Kidney epithelial cell (primary cell): ENCODE measurements around the gene RAC2. TPM values are rescaled to one million over a fixed set of nuclear protein-coding genes. Genes with fewer than 3 reads are reported as not detected.

Experiments used
- DNase-seq: peaks from one replicate; pipeline ENCODE4 v3.0.0-alpha.2; 2010; ENCODE audit warnings: low read depth
- H3K27me3 ChIP-seq: 2 replicates; pipeline ENCODE4 v1.6.0; 2011; ENCODE audit warnings: low read length; ENCODE audit not compliant: control insufficient read depth, insufficient read depth
- H3K36me3 ChIP-seq: 2 replicates; pipeline ENCODE4 v1.5.1; 2011; ENCODE audit warnings: low read length; ENCODE audit not compliant: control insufficient read depth, insufficient read depth
- H3K4me3 ChIP-seq: 2 replicates; pipeline ENCODE4 v1.5.1; 2011; ENCODE audit warnings: low read depth, mild to moderate bottlenecking, control low read depth, low read length
- total RNA-seq: library from RNA; depleted of rRNA; stranded (reverse); fragments of >200 nt; gene quantifications from 2 replicates; pipeline ENCODE4 v1.2.3, GENCODE V29; 2015
- TF ChIP-seq, protein P1 (sequence below): IDR thresholded peaks from 2 replicates; pipeline ENCODE4 v1.5.1; 2011; ENCODE audit warnings: mild to moderate bottlenecking, moderate library complexity, low read length, control low read depth, inconsistent platforms; ENCODE audit not compliant: insufficient read depth, poor library complexity, severe bottlenecking

RAC2 gene
- total RNA-seq, 1 donor from 2014 or later = 24.0 TPM

DNA sequence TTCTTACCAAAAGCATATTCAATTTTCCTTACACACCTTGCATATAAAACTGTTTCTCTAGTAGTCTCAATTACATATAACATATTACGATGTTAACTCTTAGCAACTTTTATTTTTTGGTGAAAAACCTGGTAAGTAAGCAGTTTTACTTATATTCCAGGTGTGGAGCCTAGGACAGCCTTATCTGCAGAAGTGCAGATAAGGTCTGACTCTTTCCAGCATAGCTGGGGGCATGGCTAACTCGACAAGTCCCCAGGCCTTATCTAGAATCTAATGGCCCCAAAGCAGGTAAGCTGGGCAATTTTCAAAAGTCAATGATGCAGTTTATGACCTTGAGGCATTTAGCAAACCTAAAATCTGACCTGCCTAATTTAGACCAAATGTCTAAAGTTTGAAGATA lies 51.9 kb downstream of the RAC2 start:
- TF ChIP-seq, protein P1, sequence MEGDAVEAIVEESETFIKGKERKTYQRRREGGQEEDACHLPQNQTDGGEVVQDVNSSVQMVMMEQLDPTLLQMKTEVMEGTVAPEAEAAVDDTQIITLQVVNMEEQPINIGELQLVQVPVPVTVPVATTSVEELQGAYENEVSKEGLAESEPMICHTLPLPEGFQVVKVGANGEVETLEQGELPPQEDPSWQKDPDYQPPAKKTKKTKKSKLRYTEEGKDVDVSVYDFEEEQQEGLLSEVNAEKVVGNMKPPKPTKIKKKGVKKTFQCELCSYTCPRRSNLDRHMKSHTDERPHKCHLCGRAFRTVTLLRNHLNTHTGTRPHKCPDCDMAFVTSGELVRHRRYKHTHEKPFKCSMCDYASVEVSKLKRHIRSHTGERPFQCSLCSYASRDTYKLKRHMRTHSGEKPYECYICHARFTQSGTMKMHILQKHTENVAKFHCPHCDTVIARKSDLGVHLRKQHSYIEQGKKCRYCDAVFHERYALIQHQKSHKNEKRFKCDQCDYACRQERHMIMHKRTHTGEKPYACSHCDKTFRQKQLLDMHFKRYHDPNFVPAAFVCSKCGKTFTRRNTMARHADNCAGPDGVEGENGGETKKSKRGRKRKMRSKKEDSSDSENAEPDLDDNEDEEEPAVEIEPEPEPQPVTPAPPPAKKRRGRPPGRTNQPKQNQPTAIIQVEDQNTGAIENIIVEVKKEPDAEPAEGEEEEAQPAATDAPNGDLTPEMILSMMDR = no peak
- DNase-seq = no peak
- H3K36me3 ChIP-seq = no peaks in the 10 kb centered on the region

GRCh38 chr22:37190262-37190780 lies 53.7 kb downstream of the RAC2 start:
- TF ChIP-seq, protein P1 = no peak
- Histone ChIP-seq H3K4me3 (no peak overlapping the region), H3K27me3 (no peaks in the 10 kb centered on the region), H3K36me3 (no peaks in the 10 kb centered on the region)
- DNase-seq = no peak

More for the DNA sequence above, 51.9 kb downstream of the RAC2 start:
- H3K4me3 ChIP-seq = no peak overlapping the region
- no peaks in the 10 kb centered on the region for H3K27me3 ChIP-seq

- TF ChIP-seq, protein P1 = no peak
- Histone ChIP-seq H3K36me3 (no peaks in the 10 kb centered on the region), H3K27me3 (no peaks in the 10 kb centered on the region), H3K4me3 (no peak overlapping the region)
- DNase-seq = no peak
Observed at GRCh38 chr22:37188901-37189466, 55.1 kb downstream of the RAC2 start.

- no peak for DNase-seq
- Histone ChIP-seq H3K4me3 (peak within 1 kb of the TSS; percentile 37), H3K36me3 (no peaks in the 10 kb centered on the region), H3K27me3 (no peaks in the 10 kb centered on the region)
- TF ChIP-seq, protein P1 = no peak
Observed at GRCh38 chr22:37187891-37188761, 55.9 kb downstream of the RAC2 start, which contains the start of gene C1QTNF6. C1QTNF6 (minus strand) TSS chr22:37188247; CDS start chr22:37188213, 34 bp downstream.

DNA sequence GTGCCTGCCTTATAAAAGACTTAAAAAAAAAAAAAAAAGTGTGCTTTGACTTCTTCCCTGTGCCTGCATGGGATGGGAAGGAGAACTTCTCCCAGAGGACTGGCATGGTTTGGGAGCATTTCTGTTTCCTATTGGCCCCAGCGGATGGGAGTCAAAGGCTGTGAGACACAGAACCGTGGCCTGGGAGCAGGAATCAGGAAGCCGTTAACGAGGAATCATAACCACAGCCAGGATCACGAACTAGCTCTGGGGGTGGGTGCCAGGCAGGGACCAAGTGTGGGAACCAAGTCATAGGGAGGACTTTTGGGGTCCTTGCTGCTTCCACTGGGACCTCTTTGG lies 56.5 kb downstream of the RAC2 start:
- no peaks in the 10 kb centered on the region for H3K27me3 ChIP-seq
- H3K4me3 ChIP-seq = peak overlapping the region; percentile 37
- DNase-seq = no peak
- H3K36me3 ChIP-seq = no peaks in the 10 kb centered on the region
- TF ChIP-seq, protein P1 = no peak
